ENCODE data around the gene NMNAT2. TPM values are rescaled to one million over a fixed set of nuclear protein-coding genes. Genes with fewer than 3 reads are reported as not detected.
A peak's percentile ranks its signal among the peaks of the same experiment; 100 is the strongest.

The NMNAT2 gene
- total RNA-seq, 1 donor from 2014 or later, result 1.7 TPM

- DNase-seq (ENCODE audit: extremely low spot score in 2 of 2), result no peak
- TF ChIP-seq POLR2A (IDR thresholded peaks at IDR 0.05), result no peak
- no peak for TF ChIP-seq CTCF (IDR thresholded peaks at IDR 0.05)
- no peak for TF ChIP-seq POLR2AphosphoS5 (IDR thresholded peaks at IDR 0.05; ENCODE audit: insufficient read depth in 1 of 2, low read depth in 1 of 2)
- no peaks in the 10 kb centered on the region for H3K27me3 ChIP-seq
- no peak overlapping the region for H3K4me3 ChIP-seq
- peaks cover 56% of the 10 kb centered on the region for H3K4me1 ChIP-seq
- H3K27ac ChIP-seq, result peak overlapping the region; percentile 77
- intact Hi-C loops (cut with DNase I), result loop anchor here (5.0 to 10.0 kb wide), 2 partner anchors 35 to 317 kb away; no protein-coding TSS in a partner anchor
- H3K36me3 ChIP-seq, result no peaks in the 10 kb centered on the region
- no peaks in the 10 kb centered on the region for H3K9me3 ChIP-seq
Measured at GRCh38 chr1:183282101-183282855, 135.9 kb downstream of the NMNAT2 start.

GRCh38 chr1:183281553-183282091, 136.6 kb downstream of the NMNAT2 start:
- intact Hi-C loops (cut with DNase I), result loop anchor here (5.0 to 10.0 kb wide), 2 partner anchors 36 to 317 kb away; no protein-coding TSS in a partner anchor
- DNase-seq (ENCODE audit: extremely low spot score in 2 of 2), result peak in 1 of 2 donors; percentile 97
- no peak for TF ChIP-seq POLR2A (IDR thresholded peaks at IDR 0.05)
- peak; percentile 69 to 73 for TF ChIP-seq POLR2AphosphoS5 (IDR thresholded peaks at IDR 0.05; ENCODE audit: insufficient read depth in 1 of 2, low read depth in 1 of 2)
- TF ChIP-seq CTCF (IDR thresholded peaks at IDR 0.05), result peak; percentile 83 to 94 (median 84)
- Histone ChIP-seq H3K4me3 (no peak overlapping the region), H3K9me3 (no peaks in the 10 kb centered on the region), H3K27me3 (no peaks in the 10 kb centered on the region), H3K4me1 (peaks cover 63% of the 10 kb centered on the region), H3K27ac (peak overlapping the region; percentile 77), H3K36me3 (no peaks in the 10 kb centered on the region)

GRCh38 chr1:183281039-183281438, 137.1 kb downstream of the NMNAT2 start:
- TF ChIP-seq CTCF (IDR thresholded peaks at IDR 0.05) (no peak), POLR2AphosphoS5 (IDR thresholded peaks at IDR 0.05; ENCODE audit: insufficient read depth in 1 of 2, low read depth in 1 of 2) (no peak), POLR2A (IDR thresholded peaks at IDR 0.05) (no peak)
- peaks cover 64% of the 10 kb centered on the region for H3K4me1 ChIP-seq
- no peaks in the 10 kb centered on the region for H3K36me3 ChIP-seq
- peak overlapping the region; percentile 77 for H3K27ac ChIP-seq
- H3K27me3 ChIP-seq, result no peaks in the 10 kb centered on the region
- no peak for DNase-seq (ENCODE audit: extremely low spot score in 2 of 2)
- intact Hi-C loops (cut with DNase I), result loop anchor here (5.0 to 10.0 kb wide), 2 partner anchors 36 to 316 kb away; no protein-coding TSS in a partner anchor
- H3K9me3 ChIP-seq, result no peaks in the 10 kb centered on the region
- H3K4me3 ChIP-seq, result no peak overlapping the region

GRCh38 chr1:183279835-183280234, 138.3 kb downstream of the NMNAT2 start:
- intact Hi-C loops (cut with DNase I), result loop anchor here (5.0 to 10.0 kb wide), 2 partner anchors 37 to 315 kb away; no protein-coding TSS in a partner anchor
- H3K27ac ChIP-seq, result peak overlapping the region; percentile 77

GRCh38 chr1:183278739-183279591, 139.2 kb downstream of the NMNAT2 start:
- intact Hi-C loops (cut with DNase I), result no loop called here
- Histone ChIP-seq H3K27me3 (no peaks in the 10 kb centered on the region), H3K9me3 (no peaks in the 10 kb centered on the region), H3K4me1 (peaks cover 62% of the 10 kb centered on the region), H3K4me3 (no peak overlapping the region), H3K36me3 (no peaks in the 10 kb centered on the region), H3K27ac (peak overlapping the region; percentile 77)
- no peak for DNase-seq (ENCODE audit: extremely low spot score in 2 of 2)
- no peak for TF ChIP-seq POLR2A (IDR thresholded peaks at IDR 0.05)
- TF ChIP-seq POLR2AphosphoS5 (IDR thresholded peaks at IDR 0.05; ENCODE audit: insufficient read depth in 1 of 2, low read depth in 1 of 2), result no peak
- no peak for TF ChIP-seq CTCF (IDR thresholded peaks at IDR 0.05)

More at GRCh38 chr1:183279835-183280234, 138.3 kb downstream of the NMNAT2 start:
- no peaks in the 10 kb centered on the region for H3K9me3 ChIP-seq
- H3K36me3 ChIP-seq, result no peaks in the 10 kb centered on the region
- peaks cover 64% of the 10 kb centered on the region for H3K4me1 ChIP-seq
- TF ChIP-seq POLR2AphosphoS5 (IDR thresholded peaks at IDR 0.05; ENCODE audit: insufficient read depth in 1 of 2, low read depth in 1 of 2) (peak in 1 of 2 donors; percentile 13), POLR2A (IDR thresholded peaks at IDR 0.05) (no peak)
- no peak overlapping the region for H3K4me3 ChIP-seq
- DNase-seq (ENCODE audit: extremely low spot score in 2 of 2), result no peak
- H3K27me3 ChIP-seq, result no peaks in the 10 kb centered on the region
